ENCODE measurements around the gene PDCD10.

GRCh38 chr3:167762296-167762695 lies 27.6 kb upstream of the PDCD10 start:
- no peak for TF ChIP-seq CTCF (IDR thresholded peaks at IDR 0.05; ENCODE audit: low read depth, low read length)
- no peak for TF ChIP-seq EZH2phosphoT487 (IDR thresholded peaks at IDR 0.05; ENCODE audit: low read depth)
